GM23338 (cell line): Measurements from ENCODE around the gene SNCA.

Source experiments
- CTCF ChIP-seq, 2 experiments: fragments of 200-600 bp in 1 of 2; sonication (generic) in 1 of 2; conservative IDR thresholded peaks; 2 replicates each; pipeline versions ENCODE4 v1.5.1 to v1.6.1; 2016 to 2017; ENCODE audit warnings: antibody characterized with exemption in 2 of 2, low read depth in 2 of 2, mild to moderate bottlenecking in 2 of 2, moderate library complexity in 1 of 2
- ZNF114 ChIP-seq: fragments of 250-450 bp; sonication (Bioruptor Pico); IDR thresholded peaks from 2 replicates; pipeline ENCODE4 v1.5.0; 2020; ENCODE audit warnings: mild to moderate bottlenecking, moderate library complexity

GRCh38 chr4:89755220-89755619 lies 81.7 kb downstream of the SNCA start:
- TF ChIP-seq ZNF114 (CRISPR knock-in tag) (no peak), CTCF (conservative IDR thresholded peaks at IDR 0.05; ENCODE audit: low read depth in 2 of 2) (peak in 1 of 2 experiments; percentile 46; a peak in 3 of 4 replicates)
